ENCODE results near the gene FHIT. TPM values are rescaled to one million over a fixed set of nuclear protein-coding genes. Genes with fewer than 3 reads are reported as not detected.

Gene FHIT
- total and polyA plus RNA-seq, 2 of the 4 experiments (the other 2 are of a cell fraction) = 0.07 TPM; not detected in 1

GRCh38 chr3:60325610-60326170 is 925.6 kb downstream of the FHIT start:
- H2BK15ac ChIP-seq (ENCODE audit: low read depth, low read length) = no peak overlapping the region
- H3K18ac ChIP-seq (ENCODE audit: low read depth, low read length) = no peak overlapping the region
- H4K5ac ChIP-seq (ENCODE audit: low read depth, low read length) = no peak overlapping the region
- no peak overlapping the region for H2BK20ac ChIP-seq (ENCODE audit: low read depth, low read length)
- no peaks in the 10 kb centered on the region; the same call in 1 of the 2 replicates for H3K9me3 ChIP-seq (ENCODE audit: control insufficient read depth, insufficient read depth, low read length)
- H2AK9ac ChIP-seq (replicated peaks; ENCODE audit: low read depth, low read length, poor library complexity) = no peak overlapping the region
- H3K23ac ChIP-seq (ENCODE audit: low read depth, low read length) = no peak overlapping the region
- no peak overlapping the region for H2BK5ac ChIP-seq (ENCODE audit: low read depth, low read length, poor library complexity, severe bottlenecking)
- dilution Hi-C loops (cut with HindIII; ENCODE audit: low sequenced_read_pairs, unreplicated experiment) = no loop called here
- no TSS peak for BruUV-seq (replicated peaks)
- H3K79me1 ChIP-seq (ENCODE audit: low read depth in 1 of 2, low read length in 2 of 2) = no peaks in the 10 kb centered on the region
- H2AK5ac ChIP-seq (ENCODE audit: low read depth, low read length) = no peak overlapping the region
- TF ChIP-seq USF2 (IDR thresholded peaks at IDR 0.05; ENCODE audit: low read depth, low read length) (no peak), CEBPB (IDR thresholded peaks at IDR 0.05; ENCODE audit: low read depth, low read length) (no peak), RAD21 (IDR thresholded peaks at IDR 0.05; ENCODE audit: low read length) (no peak), SMC3 (IDR thresholded peaks at IDR 0.05; ENCODE audit: low read depth, low read length) (no peak), MAFK (IDR thresholded peaks at IDR 0.05; ENCODE audit: low read depth, low read length) (no peak), RFX5 (IDR thresholded peaks at IDR 0.05; ENCODE audit: low read depth, low read length) (no peak), RCOR1 (IDR thresholded peaks at IDR 0.05; ENCODE audit: insufficient replicate concordance, low read length) (no peak), MAZ (IDR thresholded peaks at IDR 0.05; ENCODE audit: borderline replicate concordance, low read depth, low read length) (no peak), NFE2L2 (IDR thresholded peaks at IDR 0.05; ENCODE audit: low read depth, low read length) (no peak), MXI1 (IDR thresholded peaks at IDR 0.05; ENCODE audit: borderline replicate concordance, low read depth, low read length) (no peak), CHD1 (IDR thresholded peaks at IDR 0.05; ENCODE audit: low read depth, low read length) (no peak), POLR2A (IDR thresholded peaks at IDR 0.05; ENCODE audit: low read depth, low read length) (no peak), ELK1 (IDR thresholded peaks at IDR 0.05; ENCODE audit: borderline replicate concordance, low read depth, low read length) (no peak), CTCF (conservative IDR thresholded peaks at IDR 0.05; ENCODE audit: low read depth, low read length) (no peak), BHLHE40 (IDR thresholded peaks at IDR 0.05; ENCODE audit: low read depth, low read length) (no peak)
- no peaks in the 10 kb centered on the region for H3K4me1 ChIP-seq (ENCODE audit: control insufficient read depth, insufficient read depth, low read length)
- H3K4me2 ChIP-seq (ENCODE audit: low read depth, low read length) = no peak overlapping the region
- in situ Hi-C loops (cut with MboI; ENCODE audit: low sequenced_read_pairs) = no loop called here
- no peak overlapping the region for H4K91ac ChIP-seq (ENCODE audit: insufficient read depth, low read depth, low read length)
- no CpG with 5 or more reads among the region's 5 CpGs for WGBS, 2 experiments (ENCODE audit: extremely low coverage in 2 of 2, insufficient read length in 1 of 2)
- ATAC-seq (ENCODE audit: low read depth) (no peak), DNase-seq (no peak)
- no peak overlapping the region for H3K56ac ChIP-seq (ENCODE audit: extremely low read depth, insufficient read depth, low read length)
- no peak overlapping the region for H3K27ac ChIP-seq (ENCODE audit: insufficient read depth, low read length)
- ChIA-PET CTCF (no interaction called here), POLR2A (ENCODE audit: unreplicated experiment) (no interaction called here)
- H3K9me1 ChIP-seq (ENCODE audit: insufficient read depth, low read length) = no peaks in the 10 kb centered on the region
- no peak overlapping the region for H3K4me3 ChIP-seq (ENCODE audit: insufficient read depth, low read depth, low read length)
- no peak overlapping the region for H2AFZ ChIP-seq (replicated peaks; ENCODE audit: low read length, poor library complexity)
- intact Hi-C loops (cut with micrococcal nuclease) = no loop called here
- H3K14ac ChIP-seq (replicated peaks; ENCODE audit: low read depth, low read length) = no peak overlapping the region
- no peak overlapping the region for H3K9ac ChIP-seq (ENCODE audit: low read depth, low read length)
- no peak overlapping the region for H4K8ac ChIP-seq (ENCODE audit: low read depth in 2 of 2, low read length in 2 of 2)
- no peak overlapping the region for H3K4ac ChIP-seq (ENCODE audit: low read depth, low read length)
- H2BK120ac ChIP-seq (ENCODE audit: low read depth, low read length) = no peak overlapping the region
- H4K20me1 ChIP-seq (ENCODE audit: insufficient read depth, low read length) = no peaks in the 10 kb centered on the region
- peaks cover 12% of the 10 kb centered on the region for H3K27me3 ChIP-seq (ENCODE audit: control insufficient read depth, insufficient read depth, low read length)
- no peaks in the 10 kb centered on the region for H3K36me3 ChIP-seq (ENCODE audit: control insufficient read depth, insufficient read depth, low read length)
